ENCODE data around the gene DHDH. TPM values are rescaled to one million over a fixed set of nuclear protein-coding genes. Genes with fewer than 3 reads are reported as not detected.

Gene DHDH
- total and polyA plus RNA-seq, 2 of the 13 experiments (the other 11 are each of a cell fraction or from before 2014, with no cell fraction given): 0.13 to 0.91 TPM

GRCh38 chr19:48899781-48900476 is 33.6 kb upstream of the DHDH start, which contains the start of gene NUCB1 (continued):
- TF ChIP-seq HCFC1 (IDR thresholded peaks at IDR 0.05; ENCODE audit: low read depth, low read length) (peak; percentile 82), PRMT3 (CRISPR knock-in tag; IDR thresholded peaks at IDR 0.05; ENCODE audit: borderline replicate concordance, low read depth) (no peak), ZNF407 (CRISPR knock-in tag; IDR thresholded peaks at IDR 0.05; ENCODE audit: not compliant biosample characterization) (no peak), MXD4 (CRISPR knock-in tag; IDR thresholded peaks at IDR 0.05) (no peak), RFX5 (IDR thresholded peaks at IDR 0.05; ENCODE audit: low read depth, low read length) (0 out of 2 replicates have a peak, but pooled peaks have one; percentile 24), BCLAF1 (IDR thresholded peaks at IDR 0.05) (no peak), PRDM10 (CRISPR knock-in tag; IDR thresholded peaks at IDR 0.05; ENCODE audit: low read depth) (peak; percentile 51; the same call in 1 of the 2 replicates)
- TF ChIP-seq, protein P1, sequence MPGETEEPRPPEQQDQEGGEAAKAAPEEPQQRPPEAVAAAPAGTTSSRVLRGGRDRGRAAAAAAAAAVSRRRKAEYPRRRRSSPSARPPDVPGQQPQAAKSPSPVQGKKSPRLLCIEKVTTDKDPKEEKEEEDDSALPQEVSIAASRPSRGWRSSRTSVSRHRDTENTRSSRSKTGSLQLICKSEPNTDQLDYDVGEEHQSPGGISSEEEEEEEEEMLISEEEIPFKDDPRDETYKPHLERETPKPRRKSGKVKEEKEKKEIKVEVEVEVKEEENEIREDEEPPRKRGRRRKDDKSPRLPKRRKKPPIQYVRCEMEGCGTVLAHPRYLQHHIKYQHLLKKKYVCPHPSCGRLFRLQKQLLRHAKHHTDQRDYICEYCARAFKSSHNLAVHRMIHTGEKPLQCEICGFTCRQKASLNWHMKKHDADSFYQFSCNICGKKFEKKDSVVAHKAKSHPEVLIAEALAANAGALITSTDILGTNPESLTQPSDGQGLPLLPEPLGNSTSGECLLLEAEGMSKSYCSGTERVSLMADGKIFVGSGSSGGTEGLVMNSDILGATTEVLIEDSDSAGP (CRISPR knock-in tag; IDR thresholded peaks at IDR 0.05; ENCODE audit: borderline replicate concordance): 0 out of 2 replicates have a peak, but pooled peaks have one; percentile 42
